ENCODE measurements around the gene MRPL40. TPM values are rescaled to one million over a fixed set of nuclear protein-coding genes. Genes with fewer than 3 reads are reported as not detected.

MRPL40 gene
- total and polyA plus RNA-seq, 9 donors = 25.6 to 40.2 (median 28.6) TPM

GRCh38 chr22:19419464-19420178 is 12.7 kb upstream of the MRPL40 start:
- peaks cover 3% of the 10 kb centered on the region for H3K4me1 ChIP-seq (ENCODE audit: control insufficient read depth, insufficient read depth, low read length)
- H3K27ac ChIP-seq (ENCODE audit: low read length) = no peak overlapping the region
- H3K27me3 ChIP-seq (ENCODE audit: control insufficient read depth, insufficient read depth, low read length) = no peaks in the 10 kb centered on the region
- no peaks in the 10 kb centered on the region for H3K36me3 ChIP-seq (ENCODE audit: control insufficient read depth, insufficient read depth, low read length)
- no peak overlapping the region for H3K4me3 ChIP-seq (ENCODE audit: low read length)
- no CpG with 5 or more reads among the region's 5 CpGs for whole genome bisulfite sequencing (ENCODE audit: insufficient coverage)
- H3K9me3 ChIP-seq (replicated peaks; ENCODE audit: control insufficient read depth, low read depth, low read length) = no peaks in the 10 kb centered on the region
- no peak for DNase-seq

GRCh38 chr22:19420321-19420720 is 12.0 kb upstream of the MRPL40 start:
- Histone ChIP-seq H3K27ac (ENCODE audit: low read length) (no peak overlapping the region), H3K27me3 (ENCODE audit: control insufficient read depth, insufficient read depth, low read length) (no peaks in the 10 kb centered on the region), H3K4me3 (ENCODE audit: low read length) (no peak overlapping the region), H3K9me3 (replicated peaks; ENCODE audit: control insufficient read depth, low read depth, low read length) (no peaks in the 10 kb centered on the region), H3K36me3 (ENCODE audit: control insufficient read depth, insufficient read depth, low read length) (peaks cover 5% of the 10 kb centered on the region), H3K4me1 (ENCODE audit: control insufficient read depth, insufficient read depth, low read length) (peaks cover 3% of the 10 kb centered on the region)
- no peak for DNase-seq
- WGBS (ENCODE audit: insufficient coverage) = 78% methylated on average over 1 of the region's 6 CpGs

- no peak for DNase-seq
- Histone ChIP-seq H3K27me3 (ENCODE audit: control insufficient read depth, insufficient read depth, low read length) (no peaks in the 10 kb centered on the region), H3K9me3 (replicated peaks; ENCODE audit: control insufficient read depth, low read depth, low read length) (no peaks in the 10 kb centered on the region), H3K4me1 (ENCODE audit: control insufficient read depth, insufficient read depth, low read length) (peaks cover 3% of the 10 kb centered on the region), H3K27ac (ENCODE audit: low read length) (no peak overlapping the region), H3K36me3 (ENCODE audit: control insufficient read depth, insufficient read depth, low read length) (peaks cover 5% of the 10 kb centered on the region), H3K4me3 (ENCODE audit: low read length) (no peak overlapping the region)
- 65% methylated on average over 9 of the region's 11 CpGs for WGBS (ENCODE audit: insufficient coverage)
Observed at GRCh38 chr22:19422440-19423301, 9.7 kb upstream of the MRPL40 start.

- Histone ChIP-seq H3K9me3 (replicated peaks; ENCODE audit: control insufficient read depth, low read depth, low read length) (no peaks in the 10 kb centered on the region), H3K36me3 (ENCODE audit: control insufficient read depth, insufficient read depth, low read length) (peaks cover 5% of the 10 kb centered on the region), H3K4me1 (ENCODE audit: control insufficient read depth, insufficient read depth, low read length) (peaks cover 3% of the 10 kb centered on the region), H3K27ac (ENCODE audit: low read length) (no peak overlapping the region), H3K4me3 (ENCODE audit: low read length) (no peak overlapping the region), H3K27me3 (ENCODE audit: control insufficient read depth, insufficient read depth, low read length) (no peaks in the 10 kb centered on the region)
- DNase-seq = no peak
- WGBS (ENCODE audit: insufficient coverage) = 83% methylated on average over 1 of the region's 3 CpGs
Observed at GRCh38 chr22:19424186-19424500, 8.2 kb upstream of the MRPL40 start.

- H3K4me1 ChIP-seq (ENCODE audit: control insufficient read depth, insufficient read depth, low read length) = peaks cover 19% of the 10 kb centered on the region
- 50% methylated on average over 2 of the region's 12 CpGs for WGBS (ENCODE audit: insufficient coverage)
- H3K36me3 ChIP-seq (ENCODE audit: control insufficient read depth, insufficient read depth, low read length) = peaks cover 10% of the 10 kb centered on the region
- H3K27me3 ChIP-seq (ENCODE audit: control insufficient read depth, insufficient read depth, low read length) = no peaks in the 10 kb centered on the region
- H3K27ac ChIP-seq (ENCODE audit: low read length) = peak overlapping the region; percentile 67
- no peaks in the 10 kb centered on the region for H3K9me3 ChIP-seq (replicated peaks; ENCODE audit: control insufficient read depth, low read depth, low read length)
- H3K4me3 ChIP-seq (ENCODE audit: low read length) = peak overlapping the region; percentile 83
- DNase-seq = peak; percentile 26
Observed at GRCh38 chr22:19429950-19430889, 2.1 kb upstream of the MRPL40 start.

GRCh38 chr22:19430890-19431541 is 1.3 kb upstream of the MRPL40 start:
- DNase-seq = peak; percentile 30
- Histone ChIP-seq H3K4me1 (ENCODE audit: control insufficient read depth, insufficient read depth, low read length) (peaks cover 19% of the 10 kb centered on the region), H3K9me3 (replicated peaks; ENCODE audit: control insufficient read depth, low read depth, low read length) (no peaks in the 10 kb centered on the region), H3K36me3 (ENCODE audit: control insufficient read depth, insufficient read depth, low read length) (peaks cover 17% of the 10 kb centered on the region), H3K27ac (ENCODE audit: low read length) (peak overlapping the region; percentile 67), H3K27me3 (ENCODE audit: control insufficient read depth, insufficient read depth, low read length) (no peaks in the 10 kb centered on the region), H3K4me3 (ENCODE audit: low read length) (peak overlapping the region; percentile 83)
- under 1% methylated on average over 53 of the region's 53 CpGs for WGBS (ENCODE audit: insufficient coverage)

GRCh38 chr22:19431649-19432132 is 654 bp upstream of the MRPL40 start, which contains the start of gene HIRA:
Gene HIRA, minus strand, starts transcription at chr22:19431733. Its CDS starts 257 bp downstream, at chr22:19431476.
- Histone ChIP-seq H3K4me3 (ENCODE audit: low read length) (peak within 1 kb of the TSS; percentile 89), H3K9me3 (replicated peaks; ENCODE audit: control insufficient read depth, low read depth, low read length) (no peaks in the 10 kb centered on the region), H3K27me3 (ENCODE audit: control insufficient read depth, insufficient read depth, low read length) (no peaks in the 10 kb centered on the region), H3K27ac (ENCODE audit: low read length) (peak within 1 kb of the TSS; percentile 96), H3K36me3 (ENCODE audit: control insufficient read depth, insufficient read depth, low read length) (peaks cover 22% of the 10 kb centered on the region), H3K4me1 (ENCODE audit: control insufficient read depth, insufficient read depth, low read length) (peaks cover 19% of the 10 kb centered on the region)
- peak; percentile 89 for DNase-seq
- WGBS (ENCODE audit: insufficient coverage) = under 1% methylated on average over 65 of the region's 66 CpGs

- Histone ChIP-seq H3K27me3 (ENCODE audit: control insufficient read depth, insufficient read depth, low read length) (no peaks in the 10 kb centered on the region), H3K4me1 (ENCODE audit: control insufficient read depth, insufficient read depth, low read length) (peaks cover 19% of the 10 kb centered on the region), H3K36me3 (ENCODE audit: control insufficient read depth, insufficient read depth, low read length) (peaks cover 28% of the 10 kb centered on the region), H3K9me3 (replicated peaks; ENCODE audit: control insufficient read depth, low read depth, low read length) (no peaks in the 10 kb centered on the region), H3K27ac (ENCODE audit: low read length) (no peak overlapping the region), H3K4me3 (ENCODE audit: low read length) (no peak overlapping the region)
- no peak for DNase-seq
- WGBS (ENCODE audit: insufficient coverage) = no CpG with 5 or more reads among the region's 7 CpGs
Observed at GRCh38 chr22:19434401-19434800, 2.1 kb downstream of the MRPL40 start.

GRCh38 chr22:19434829-19435580 is 2.7 kb downstream of the MRPL40 start:
- H3K9me3 ChIP-seq (replicated peaks; ENCODE audit: control insufficient read depth, low read depth, low read length) = no peaks in the 10 kb centered on the region
- no peak overlapping the region for H3K27ac ChIP-seq (ENCODE audit: low read length)
- no peaks in the 10 kb centered on the region for H3K27me3 ChIP-seq (ENCODE audit: control insufficient read depth, insufficient read depth, low read length)
- no peak overlapping the region for H3K4me3 ChIP-seq (ENCODE audit: low read length)
- H3K4me1 ChIP-seq (ENCODE audit: control insufficient read depth, insufficient read depth, low read length) = peaks cover 18% of the 10 kb centered on the region
- WGBS (ENCODE audit: insufficient coverage) = 67% methylated on average over 1 of the region's 2 CpGs
- peaks cover 33% of the 10 kb centered on the region for H3K36me3 ChIP-seq (ENCODE audit: control insufficient read depth, insufficient read depth, low read length)
- no peak for DNase-seq
